Mucosa of rectum (tissue), 2 donors: ENCODE results near the gene WDR31.
"Not testable (repeated sequence)": the region's sequence is repeated elsewhere in the genome, so short reads cannot be mapped to it uniquely, and the experiment has no call there.

Experiments used
- H3K27ac ChIP-seq, 2 donors: one replicate each; pipeline ENCODE4 v1.7.0; 2013; ENCODE audit warnings: inconsistent platforms in 2 of 2, low read depth in 2 of 2, low read length in 2 of 2
- H3K27me3 ChIP-seq, 2 donors: one replicate each; pipeline ENCODE4 v1.7.0; 2013; ENCODE audit warnings: low read length in 2 of 2; ENCODE audit not compliant: control insufficient read depth in 2 of 2, insufficient read depth in 2 of 2
- H3K36me3 ChIP-seq, 2 donors: one replicate each; pipeline ENCODE4 v1.7.0; 2013; ENCODE audit warnings: low read length in 2 of 2; ENCODE audit not compliant: control insufficient read depth in 2 of 2, insufficient read depth in 2 of 2
- H3K4me1 ChIP-seq, 2 donors: one replicate each; pipeline ENCODE4 v1.7.0; 2013; ENCODE audit warnings: low read length in 2 of 2, mild to moderate bottlenecking in 1 of 2; ENCODE audit not compliant: control insufficient read depth in 2 of 2, insufficient read depth in 2 of 2
- H3K4me3 ChIP-seq, 2 donors: one replicate each; pipeline ENCODE4 v1.7.0; 2013; ENCODE audit warnings: low read length in 2 of 2
- H3K9ac ChIP-seq, 2 donors: one replicate each; pipeline ENCODE4 v1.7.0; 2013; ENCODE audit warnings: low read length in 2 of 2, low read depth in 1 of 2, mild to moderate bottlenecking in 1 of 2
- H3K9me3 ChIP-seq, 2 donors: one replicate each; pipeline ENCODE4 v1.7.0; 2013; ENCODE audit warnings: low read length in 2 of 2; ENCODE audit not compliant: control insufficient read depth in 2 of 2
- donor health status: healthy.
- donor health status: Normal muscosa, but diverticular disease.

Gene WDR31

GRCh38 chr9:113368982-113369854 is 29.1 kb upstream of the WDR31 start:
- Histone ChIP-seq H3K27ac (no peak overlapping the region), H3K4me1 (peaks cover 10 to 11% of the 10 kb centered on the region in 2 donors), H3K9ac (no peak overlapping the region), H3K36me3 (peaks cover 21 to 26% of the 10 kb centered on the region in 2 donors), H3K27me3 (no peaks in the 10 kb centered on the region), H3K9me3 (no peaks in the 10 kb centered on the region), H3K4me3 (no peak overlapping the region)

- no peak overlapping the region for H3K9ac ChIP-seq
- no peaks in the 10 kb centered on the region for H3K9me3 ChIP-seq
- peaks cover 14 to 19% of the 10 kb centered on the region in 2 donors for H3K36me3 ChIP-seq
- no peaks in the 10 kb centered on the region for H3K27me3 ChIP-seq
- no peak overlapping the region for H3K4me3 ChIP-seq
- H3K4me1 ChIP-seq: peaks cover 3 to 4% of the 10 kb centered on the region in 2 donors
- H3K27ac ChIP-seq: no peak overlapping the region
These were observed 28.4 kb upstream of the WDR31 start for GRCh38 chr9:113368348-113368981.

GRCh38 chr9:113365652-113366051 is 25.6 kb upstream of the WDR31 start:
- not testable (repeated sequence) for H3K4me3 ChIP-seq, H3K27ac ChIP-seq, H3K27me3 ChIP-seq, H3K9me3 ChIP-seq, H3K4me1 ChIP-seq, H3K9ac ChIP-seq, H3K36me3 ChIP-seq

GRCh38 chr9:113364951-113365350 is 24.9 kb upstream of the WDR31 start:
- no peaks in the 10 kb centered on the region for H3K27me3 ChIP-seq
- no peaks in the 10 kb centered on the region for H3K4me1 ChIP-seq
- H3K27ac ChIP-seq: no peak overlapping the region
- H3K9me3 ChIP-seq: no peaks in the 10 kb centered on the region
- H3K36me3 ChIP-seq: peaks cover 11% of the 10 kb centered on the region in 2 donors
- H3K9ac ChIP-seq: no peak overlapping the region
- H3K4me3 ChIP-seq: no peak overlapping the region

- no peak overlapping the region for H3K9ac ChIP-seq
- H3K9me3 ChIP-seq: no peaks in the 10 kb centered on the region
- no peaks in the 10 kb centered on the region for H3K27me3 ChIP-seq
- no peak overlapping the region for H3K4me3 ChIP-seq
- H3K36me3 ChIP-seq: peaks cover 11 to 18% of the 10 kb centered on the region in 2 donors
- no peak overlapping the region for H3K27ac ChIP-seq
- H3K4me1 ChIP-seq: no peaks in the 10 kb centered on the region
These were observed 23.3 kb upstream of the WDR31 start for GRCh38 chr9:113363336-113363735.

GRCh38 chr9:113361304-113362018 is 21.4 kb upstream of the WDR31 start:
- Histone ChIP-seq H3K9me3 (no peaks in the 10 kb centered on the region), H3K4me3 (no peak overlapping the region), H3K27me3 (no peaks in the 10 kb centered on the region), H3K4me1 (no peaks in the 10 kb centered on the region), H3K36me3 (peaks cover 11 to 14% of the 10 kb centered on the region in 2 donors), H3K9ac (no peak overlapping the region), H3K27ac (no peak overlapping the region)

GRCh38 chr9:113360242-113360842 is 20.3 kb upstream of the WDR31 start:
- Histone ChIP-seq H3K4me1 (no peaks in the 10 kb centered on the region), H3K4me3 (no peak overlapping the region), H3K9ac (no peak overlapping the region), H3K9me3 (no peaks in the 10 kb centered on the region), H3K27ac (no peak overlapping the region), H3K27me3 (no peaks in the 10 kb centered on the region), H3K36me3 (peaks cover 9 to 13% of the 10 kb centered on the region in 2 donors)

GRCh38 chr9:113359385-113359784 is 19.3 kb upstream of the WDR31 start:
- Histone ChIP-seq H3K4me1 (no peaks in the 10 kb centered on the region), H3K4me3 (no peak overlapping the region), H3K36me3 (peaks cover 13% of the 10 kb centered on the region in 2 donors), H3K9ac (no peak overlapping the region), H3K27ac (no peak overlapping the region), H3K27me3 (no peaks in the 10 kb centered on the region), H3K9me3 (no peaks in the 10 kb centered on the region)

- H3K4me3 ChIP-seq: no peak overlapping the region
- H3K4me1 ChIP-seq: no peaks in the 10 kb centered on the region
- no peak overlapping the region for H3K27ac ChIP-seq
- H3K27me3 ChIP-seq: no peaks in the 10 kb centered on the region
- no peaks in the 10 kb centered on the region for H3K9me3 ChIP-seq
- peaks cover 11 to 13% of the 10 kb centered on the region in 2 donors for H3K36me3 ChIP-seq
- no peak overlapping the region for H3K9ac ChIP-seq
These were observed 16.7 kb upstream of the WDR31 start for GRCh38 chr9:113356686-113357292.
